Measurements from ENCODE around the gene DYNC1I1. TPM values are rescaled to one million over a fixed set of nuclear protein-coding genes. Genes with fewer than 3 reads are reported as not detected.

The DYNC1I1 gene
- total RNA-seq, 1 experiment from 2014 or later, result 3.2 TPM

DNA sequence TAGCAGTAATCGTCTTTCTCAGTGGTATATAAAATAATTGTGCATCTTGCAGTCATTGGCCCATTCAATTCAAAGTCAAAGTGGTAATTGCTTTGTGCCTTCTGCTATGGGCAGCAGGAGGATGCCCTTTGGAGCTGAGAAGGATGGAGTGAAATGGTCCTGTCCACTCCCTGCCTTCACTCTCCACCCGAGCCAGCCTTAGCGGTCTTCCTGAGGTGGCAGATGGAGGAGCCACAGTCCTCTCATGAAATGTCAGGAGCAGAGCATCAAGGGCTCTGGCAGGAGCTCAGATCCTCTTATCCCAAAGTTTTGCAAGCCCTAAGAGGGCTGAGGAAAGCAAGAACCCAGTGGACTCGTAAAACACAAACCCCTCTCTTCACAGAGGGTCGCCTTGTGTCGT, 199.4 kb downstream of the DYNC1I1 start:
- no peak for DNase-seq
- Histone ChIP-seq H4K20me1 (ENCODE audit: control insufficient read depth, insufficient read depth, insufficient read length) (no peaks in the 10 kb centered on the region), H2BK120ac (ENCODE audit: low read depth, low read length, poor library complexity, severe bottlenecking) (no peak overlapping the region), H3K27me3 (ENCODE audit: insufficient read depth, low read length) (no peaks in the 10 kb centered on the region), H4K5ac (ENCODE audit: insufficient read length, low read depth, low read length) (no peak overlapping the region), H4K91ac (ENCODE audit: insufficient read length, low read depth, low read length) (no peak overlapping the region), H4K8ac (replicated peaks; ENCODE audit: insufficient read length, low read depth, low read length) (no peak overlapping the region), H3K23me2 (ENCODE audit: insufficient read length, low read depth, low read length, poor library complexity, severe bottlenecking) (no peaks in the 10 kb centered on the region), H3K4me2 (ENCODE audit: insufficient read depth, insufficient read length, low read length) (no peak overlapping the region), H3K27ac (ENCODE audit: insufficient read length, low read depth, low read length) (no peak overlapping the region), H3K4ac (ENCODE audit: low read depth, low read length) (no peak overlapping the region), H2BK15ac (ENCODE audit: low read depth, low read length) (no peak overlapping the region), H3K4me1 (ENCODE audit: insufficient read depth, low read length) (no peaks in the 10 kb centered on the region), H3K9me3 (ENCODE audit: control insufficient read depth, low read depth, low read length) (no peaks in the 10 kb centered on the region), H3K79me1 (ENCODE audit: insufficient read depth, low read depth, low read length, poor library complexity, severe bottlenecking) (no peaks in the 10 kb centered on the region), H3T11ph (ENCODE audit: low read length) (no peak overlapping the region), H3K18ac (ENCODE audit: insufficient read length, low read depth, low read length) (no peak overlapping the region), H3K14ac (ENCODE audit: insufficient read depth, low read length) (no peak overlapping the region), H3K79me2 (ENCODE audit: insufficient read depth, low read length) (no peaks in the 10 kb centered on the region), H2BK12ac (ENCODE audit: insufficient read length, low read depth, low read length) (no peak overlapping the region), H3K56ac (ENCODE audit: insufficient read length, low read depth, low read length) (no peak overlapping the region), H2AK5ac (ENCODE audit: insufficient read length, low read length) (no peak overlapping the region), H3K9ac (ENCODE audit: extremely low read depth, insufficient read length, low read length) (no peak overlapping the region), H3K23ac (ENCODE audit: insufficient read length, low read depth, low read length) (no peak overlapping the region), H2AFZ (ENCODE audit: low read length) (no peak overlapping the region), H2BK20ac (ENCODE audit: low read depth, low read length, poor library complexity, severe bottlenecking) (no peak overlapping the region), H2BK5ac (ENCODE audit: insufficient read length, low read length) (no peak overlapping the region)
- no peaks in the 10 kb centered on the region for H3K36me3 Mint-ChIP-seq (ENCODE audit: insufficient read depth in 1 of 3, low read depth in 3 of 3)
- H3K9me3 Mint-ChIP-seq, result no peaks in the 10 kb centered on the region
- H3K4me3 Mint-ChIP-seq, result no peak overlapping the region
- TF ChIP-seq, protein P1, sequence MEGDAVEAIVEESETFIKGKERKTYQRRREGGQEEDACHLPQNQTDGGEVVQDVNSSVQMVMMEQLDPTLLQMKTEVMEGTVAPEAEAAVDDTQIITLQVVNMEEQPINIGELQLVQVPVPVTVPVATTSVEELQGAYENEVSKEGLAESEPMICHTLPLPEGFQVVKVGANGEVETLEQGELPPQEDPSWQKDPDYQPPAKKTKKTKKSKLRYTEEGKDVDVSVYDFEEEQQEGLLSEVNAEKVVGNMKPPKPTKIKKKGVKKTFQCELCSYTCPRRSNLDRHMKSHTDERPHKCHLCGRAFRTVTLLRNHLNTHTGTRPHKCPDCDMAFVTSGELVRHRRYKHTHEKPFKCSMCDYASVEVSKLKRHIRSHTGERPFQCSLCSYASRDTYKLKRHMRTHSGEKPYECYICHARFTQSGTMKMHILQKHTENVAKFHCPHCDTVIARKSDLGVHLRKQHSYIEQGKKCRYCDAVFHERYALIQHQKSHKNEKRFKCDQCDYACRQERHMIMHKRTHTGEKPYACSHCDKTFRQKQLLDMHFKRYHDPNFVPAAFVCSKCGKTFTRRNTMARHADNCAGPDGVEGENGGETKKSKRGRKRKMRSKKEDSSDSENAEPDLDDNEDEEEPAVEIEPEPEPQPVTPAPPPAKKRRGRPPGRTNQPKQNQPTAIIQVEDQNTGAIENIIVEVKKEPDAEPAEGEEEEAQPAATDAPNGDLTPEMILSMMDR (conservative IDR thresholded peaks at IDR 0.05), result no peak
- H3K27me3 Mint-ChIP-seq (ENCODE audit: low read depth), result no peaks in the 10 kb centered on the region
- H3K27ac Mint-ChIP-seq, result no peak overlapping the region
- H3K4me1 Mint-ChIP-seq, result peaks cover 0 to 2% of the 10 kb centered on the region in 2 experiments; a peak in 1 of 4 replicates
- no CpG with 5 or more reads among the region's 6 CpGs for WGBS (ENCODE audit: extremely low coverage, insufficient read length, low lambda C conversion rate)
